Measurements from ENCODE around the gene PEX6.

Gene PEX6

GRCh38 chr6:42968126-42968701 lies 10.8 kb downstream of the PEX6 start:
- Mint-ChIP-seq H3K4me1 (no peaks in the 10 kb centered on the region), H3K27ac (no peak overlapping the region), H3K4me3 (no peak overlapping the region), H3K27me3 (ENCODE audit: low read depth, poor library complexity) (peaks cover 7% of the 10 kb centered on the region), H3K9me3 (no peaks in the 10 kb centered on the region), H3K36me3 (ENCODE audit: low read depth) (peaks cover 14% of the 10 kb centered on the region)
- no peak for TF ChIP-seq CTCF (IDR thresholded peaks at IDR 0.05)
- DNase-seq = no peak

- peaks cover 14% of the 10 kb centered on the region for H3K27me3 Mint-ChIP-seq (ENCODE audit: low read depth, poor library complexity)
- no peak for TF ChIP-seq CTCF (IDR thresholded peaks at IDR 0.05)
- no peaks in the 10 kb centered on the region for H3K9me3 Mint-ChIP-seq
- no peak overlapping the region for H3K4me3 Mint-ChIP-seq
- no peaks in the 10 kb centered on the region for H3K4me1 Mint-ChIP-seq
- H3K36me3 Mint-ChIP-seq (ENCODE audit: low read depth) = peaks cover 20% of the 10 kb centered on the region
- H3K27ac Mint-ChIP-seq = no peak overlapping the region
- DNase-seq = no peak
These were observed 11.8 kb downstream of the PEX6 start for GRCh38 chr6:42967228-42967627.

GRCh38 chr6:42966571-42966970 lies 12.4 kb downstream of the PEX6 start:
- peaks cover 20% of the 10 kb centered on the region for H3K27me3 Mint-ChIP-seq (ENCODE audit: low read depth, poor library complexity)
- no peak for DNase-seq
- no peak overlapping the region for H3K27ac Mint-ChIP-seq
- no peak for TF ChIP-seq CTCF (IDR thresholded peaks at IDR 0.05)
- no peaks in the 10 kb centered on the region for H3K9me3 Mint-ChIP-seq
- no peaks in the 10 kb centered on the region for H3K4me1 Mint-ChIP-seq
- no peak overlapping the region for H3K4me3 Mint-ChIP-seq
- peaks cover 23% of the 10 kb centered on the region for H3K36me3 Mint-ChIP-seq (ENCODE audit: low read depth)

- Mint-ChIP-seq H3K36me3 (ENCODE audit: low read depth) (peaks cover 21% of the 10 kb centered on the region), H3K4me3 (no peak overlapping the region), H3K4me1 (peaks cover 6% of the 10 kb centered on the region), H3K9me3 (peaks cover 3% of the 10 kb centered on the region), H3K27me3 (ENCODE audit: low read depth, poor library complexity) (peaks cover 46% of the 10 kb centered on the region), H3K27ac (no peak overlapping the region)
- no peak for TF ChIP-seq CTCF (IDR thresholded peaks at IDR 0.05)
- peak; percentile 43 for DNase-seq
These were observed 15.0 kb downstream of the PEX6 start for GRCh38 chr6:42963855-42964605.

- DNase-seq = no peak
- no peak for TF ChIP-seq CTCF (IDR thresholded peaks at IDR 0.05)
- no peak overlapping the region for H3K27ac Mint-ChIP-seq
These were observed 15.7 kb downstream of the PEX6 start for GRCh38 chr6:42963179-42963854.

More at GRCh38 chr6:42963179-42963854, 15.7 kb downstream of the PEX6 start:
- peaks cover 6% of the 10 kb centered on the region for H3K4me1 Mint-ChIP-seq
- H3K9me3 Mint-ChIP-seq = peaks cover 3% of the 10 kb centered on the region
- H3K4me3 Mint-ChIP-seq = no peak overlapping the region
- H3K27me3 Mint-ChIP-seq (ENCODE audit: low read depth, poor library complexity) = peaks cover 53% of the 10 kb centered on the region
- peaks cover 18% of the 10 kb centered on the region for H3K36me3 Mint-ChIP-seq (ENCODE audit: low read depth)

Data from nephron progenitor cell (in vitro differentiated cells).